Gastrocnemius medialis (tissue), 4 donors: ENCODE measurements around the gene CHCHD5. TPM values are rescaled to one million over a fixed set of nuclear protein-coding genes. Genes with fewer than 3 reads are reported as not detected.
"Not testable (repeated sequence)": the region's sequence is repeated elsewhere in the genome, so short reads cannot be mapped to it uniquely, and the experiment has no call there.

Experiments
- ATAC-seq, 2 donors: fragments of 150-250 bp; one replicate each; pipeline ENCODE4 v1.9.1; 2016
- DNase-seq, 2 donors: peaks; one replicate each; pipeline ENCODE4 v3.0.0-alpha.2; 2019
- H3K27ac ChIP-seq, 4 donors: fragments of 200-600 bp; sonication (generic); 1 replicate in 1 of 4; 2 replicates in 3 of 4; pipeline ENCODE4 v1.5.1; 2016 to 2018; ENCODE audit warnings: mild to moderate bottlenecking in 2 of 4, moderate library complexity in 1 of 4
- H3K27me3 ChIP-seq, 3 donors: fragments of 200-600 bp; sonication (generic) in 2 of 3; 1 replicate in 1 of 3; 2 replicates in 2 of 3; pipeline versions ENCODE4 v1.5.1 to v1.6.0; 2016 to 2019; ENCODE audit warnings: mild to moderate bottlenecking in 1 of 3, moderate library complexity in 1 of 3
- H3K36me3 ChIP-seq, 2 donors: fragments of 200-600 bp; sonication (generic) in 1 of 2; one replicate each; pipeline ENCODE4 v1.5.1; 2017 to 2018
- H3K4me1 ChIP-seq, 2 donors: fragments of 200-600 bp; sonication (generic) in 1 of 2; one replicate each; pipeline ENCODE4 v1.5.1; 2016 to 2017; ENCODE audit warnings: mild to moderate bottlenecking in 2 of 2
- H3K4me3 ChIP-seq, 4 donors: fragments of 200-600 bp; sonication (generic) in 3 of 4; 1 replicate in 1 of 4; 2 replicates in 3 of 4; pipeline ENCODE4 v1.5.1; 2016 to 2019; ENCODE audit warnings: mild to moderate bottlenecking in 2 of 4
- H3K9me3 ChIP-seq, 3 donors: fragments of 200-600 bp; sonication (generic) in 2 of 3; 1 replicate in 1 of 3; 2 replicates in 2 of 3; pipeline ENCODE4 v1.5.1; 2016 to 2019
- POLR2A ChIP-seq, 2 donors: fragments of 450-650 bp; IDR thresholded peaks; one replicate each; pipeline ENCODE4 v1.6.1; 2017; ENCODE audit warnings: antibody characterized with exemption in 2 of 2, mild to moderate bottlenecking in 2 of 2, moderate library complexity in 2 of 2
- in situ Hi-C, 4 donors: fragments of 200-750 bp; cut with MboI; loops; one replicate each; pipeline versions ENCODE4 v1.15.0 to v1.8.0; 2017; ENCODE audit warnings: low sequenced_read_pairs in 4 of 4
- intact Hi-C: fragments of 100-400 bp; cut with DNase I; formaldehyde crosslinking; loops from one replicate; pipeline ENCODE4 v1.15.1; 2023; ENCODE audit warnings: low total_unique reads
- total RNA-seq, 4 donors: library from RNA; depleted of rRNA; stranded (reverse); fragments of >200 nt; gene quantifications; one replicate each; pipeline versions ENCODE4 v1.1.0 to v1.2.3, GENCODE V29; 2016
- TF ChIP-seq, protein P1 (sequence below), 5 experiments: fragments of 450-650 bp in 3 of 5; fragments of 200-600 bp in 2 of 5; sonication (generic) in 2 of 5; IDR thresholded peaks in 4 of 5; conservative IDR thresholded peaks in 1 of 5; 1 replicate in 4 of 5; 2 replicates in 1 of 5; pipeline ENCODE4 v1.5.1; 2016 to 2019; ENCODE audit warnings: antibody characterized with exemption in 5 of 5, mild to moderate bottlenecking in 3 of 5, moderate library complexity in 3 of 5

CHCHD5 gene, protein sequence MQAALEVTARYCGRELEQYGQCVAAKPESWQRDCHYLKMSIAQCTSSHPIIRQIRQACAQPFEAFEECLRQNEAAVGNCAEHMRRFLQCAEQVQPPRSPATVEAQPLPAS
- 10 to 100 TPM; 13.2 to 26.6 (median 24.1) TPM for total RNA-seq

DNA sequence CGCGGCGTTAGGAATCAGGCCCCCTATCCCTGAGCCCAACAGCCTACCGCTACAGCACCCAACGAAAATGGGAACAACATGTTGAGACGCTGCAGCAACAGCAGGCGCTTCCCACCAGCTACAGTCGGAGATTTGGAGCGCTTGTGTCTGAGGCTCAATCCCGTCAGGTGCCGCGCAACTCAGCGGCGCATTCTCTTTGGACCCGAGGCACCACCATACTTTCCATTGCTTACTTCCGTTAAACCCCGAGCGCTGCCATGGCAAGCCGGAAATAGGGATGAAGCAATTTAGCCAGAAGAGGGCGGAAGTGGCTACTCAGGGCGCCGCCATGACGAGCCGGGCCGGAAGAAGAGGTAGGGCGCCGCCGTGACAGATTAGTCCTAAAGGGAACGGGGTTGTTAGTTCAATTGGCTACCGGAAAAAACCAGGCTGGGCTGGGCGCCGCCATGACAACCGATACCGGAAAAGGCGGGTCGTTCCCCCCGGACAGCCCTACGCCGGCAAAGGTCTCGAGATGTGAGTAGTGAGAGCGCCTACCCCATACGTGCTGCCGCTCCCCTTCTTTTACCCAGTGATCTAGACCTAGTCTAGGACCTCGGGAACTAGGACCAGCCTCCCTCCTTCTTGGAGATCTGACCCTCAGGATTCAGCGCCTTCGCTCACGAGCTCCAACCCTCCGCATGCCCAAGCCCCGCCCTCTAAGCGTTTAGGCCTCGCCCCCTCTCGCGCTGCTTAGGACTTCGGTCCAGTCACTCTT is at the start of gene CHCHD5:
Gene CHCHD5 (plus strand): TSS at position 476 of the 757 bp plus-strand sequence. CDS start 39 bp downstream, at position 515.
- Histone ChIP-seq H3K4me3 (peak within 1 kb of the TSS; percentile 70 to 86 (median 76)), H3K4me1 (peaks cover 39 to 40% of the 10 kb centered on the region in 2 donors), H3K27me3 (no peaks in the 10 kb centered on the region), H3K9me3 (no peaks in the 10 kb centered on the region), H3K27ac (peak within 1 kb of the TSS; percentile 93 to 99 (median 96)), H3K36me3 (peaks cover 0 to 16% of the 10 kb centered on the region in 2 donors)
- in situ Hi-C loops = loop anchor here (5.0 to 25.0 kb wide), 3 partner anchors 100 to 322 kb away; partner anchors contain the start of genes TTL (in 3 of the 4) and ZC3H8 (in 1 of the 4)
- DNase-seq (peak; percentile 93 to 95), ATAC-seq (peak; percentile 84)
- TF ChIP-seq, protein P1, sequence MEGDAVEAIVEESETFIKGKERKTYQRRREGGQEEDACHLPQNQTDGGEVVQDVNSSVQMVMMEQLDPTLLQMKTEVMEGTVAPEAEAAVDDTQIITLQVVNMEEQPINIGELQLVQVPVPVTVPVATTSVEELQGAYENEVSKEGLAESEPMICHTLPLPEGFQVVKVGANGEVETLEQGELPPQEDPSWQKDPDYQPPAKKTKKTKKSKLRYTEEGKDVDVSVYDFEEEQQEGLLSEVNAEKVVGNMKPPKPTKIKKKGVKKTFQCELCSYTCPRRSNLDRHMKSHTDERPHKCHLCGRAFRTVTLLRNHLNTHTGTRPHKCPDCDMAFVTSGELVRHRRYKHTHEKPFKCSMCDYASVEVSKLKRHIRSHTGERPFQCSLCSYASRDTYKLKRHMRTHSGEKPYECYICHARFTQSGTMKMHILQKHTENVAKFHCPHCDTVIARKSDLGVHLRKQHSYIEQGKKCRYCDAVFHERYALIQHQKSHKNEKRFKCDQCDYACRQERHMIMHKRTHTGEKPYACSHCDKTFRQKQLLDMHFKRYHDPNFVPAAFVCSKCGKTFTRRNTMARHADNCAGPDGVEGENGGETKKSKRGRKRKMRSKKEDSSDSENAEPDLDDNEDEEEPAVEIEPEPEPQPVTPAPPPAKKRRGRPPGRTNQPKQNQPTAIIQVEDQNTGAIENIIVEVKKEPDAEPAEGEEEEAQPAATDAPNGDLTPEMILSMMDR (IDR thresholded peaks at IDR 0.05 in 4 of 5, conservative IDR thresholded peaks at IDR 0.05 in 1 of 5) = peak in 3 of 5 experiments; percentile 6 to 24 (median 21)
- peak; percentile 72 to 78 for TF ChIP-seq POLR2A (IDR thresholded peaks at IDR 0.05)
- intact Hi-C loops = loop anchor here (1.0 to 2.0 kb wide), 3 partner anchors 60 to 530 kb away; partner anchors contain the start of genes SLC20A1 and TMEM87B

DNA sequence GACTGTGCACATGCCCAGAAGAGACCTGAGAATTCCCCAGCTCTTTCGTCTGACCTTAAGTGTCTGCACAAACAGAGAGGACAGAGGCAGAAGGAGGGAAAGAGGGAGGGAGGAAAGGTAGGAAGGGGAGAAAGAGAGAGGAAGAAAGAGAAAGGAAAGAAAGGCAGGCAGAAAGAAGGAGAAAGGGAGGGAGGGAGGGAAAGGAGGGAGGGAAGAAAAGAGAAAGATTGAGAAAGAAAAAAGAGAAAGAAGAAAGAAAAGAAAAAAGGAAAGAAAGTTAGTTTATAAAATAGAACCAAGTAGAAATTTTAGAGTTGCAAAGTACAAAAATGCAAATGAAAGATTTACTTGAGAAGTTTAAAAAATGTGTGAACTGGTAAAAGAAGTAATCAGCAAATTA is 49.6 kb upstream of the CHCHD5 start:
- in situ Hi-C loops (no loop called here), intact Hi-C loops (no loop called here)
- H3K9me3 ChIP-seq = no peaks in the 10 kb centered on the region
- no peaks in the 10 kb centered on the region for H3K4me1 ChIP-seq
- H3K4me3 ChIP-seq = no peak overlapping the region
- DNase-seq (no peak), ATAC-seq (no peak)
- H3K27ac ChIP-seq = no peak overlapping the region
- TF ChIP-seq, protein P1 (IDR thresholded peaks at IDR 0.05 in 4 of 5, conservative IDR thresholded peaks at IDR 0.05 in 1 of 5) = no peak
- no peak for TF ChIP-seq POLR2A (IDR thresholded peaks at IDR 0.05)
- H3K27me3 ChIP-seq = no peaks in the 10 kb centered on the region
- peaks cover 0 to 22% of the 10 kb centered on the region in 2 donors for H3K36me3 ChIP-seq

DNA sequence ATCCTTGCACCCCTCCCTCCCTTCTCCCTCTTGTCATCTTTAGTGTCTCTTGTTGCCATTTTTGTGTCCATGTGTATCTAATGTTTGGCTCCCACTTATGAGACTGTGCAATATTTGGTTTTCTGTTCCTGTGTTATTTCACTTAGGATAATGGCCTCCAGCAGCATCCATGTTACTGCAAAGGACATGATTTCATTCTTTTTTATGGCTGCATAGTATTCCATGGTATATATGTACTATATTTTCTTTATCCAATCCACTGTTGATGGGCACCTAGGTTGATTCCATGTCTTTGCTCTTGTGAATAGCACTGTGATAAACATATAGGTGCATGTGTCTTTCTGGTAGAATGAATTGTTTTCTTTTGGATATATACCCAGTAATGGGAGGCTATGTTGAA is 47.7 kb upstream of the CHCHD5 start:
- not testable (repeated sequence) for H3K9me3 ChIP-seq, DNase-seq, H3K4me1 ChIP-seq

DNA sequence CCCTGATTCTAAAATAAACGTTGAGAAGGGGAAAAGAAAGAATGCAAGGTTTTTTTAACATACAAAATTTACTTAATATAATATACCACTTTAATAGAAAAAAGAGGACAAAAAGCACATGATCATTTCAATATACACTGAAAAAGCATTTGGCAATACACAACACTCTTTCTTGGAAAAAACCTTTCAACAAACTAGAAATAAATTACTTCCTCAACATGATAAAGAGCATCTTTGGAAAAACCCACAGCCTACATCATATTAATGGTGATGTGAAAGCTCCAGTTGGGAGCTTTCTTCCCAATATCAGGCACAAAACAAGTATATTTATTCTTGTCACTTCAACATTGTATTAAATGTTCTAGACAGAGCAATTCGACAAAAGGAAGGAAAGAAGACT is 45.1 kb upstream of the CHCHD5 start:
- Histone ChIP-seq H3K4me1 (peaks cover 17 to 21% of the 10 kb centered on the region in 2 donors), H3K4me3 (no peak overlapping the region), H3K27ac (no peak overlapping the region), H3K36me3 (no peaks in the 10 kb centered on the region), H3K9me3 (no peaks in the 10 kb centered on the region), H3K27me3 (no peaks in the 10 kb centered on the region)
- TF ChIP-seq POLR2A (IDR thresholded peaks at IDR 0.05) = no peak
- TF ChIP-seq, protein P1 (IDR thresholded peaks at IDR 0.05 in 4 of 5, conservative IDR thresholded peaks at IDR 0.05 in 1 of 5) = no peak
- intact Hi-C loops (no loop called here), in situ Hi-C loops (no loop called here)
- DNase-seq (no peak), ATAC-seq (no peak)

More for the DNA sequence above, 47.7 kb upstream of the CHCHD5 start:
- H3K4me3 ChIP-seq, H3K36me3 ChIP-seq, intact Hi-C loops, H3K27ac ChIP-seq, H3K27me3 ChIP-seq, ATAC-seq, in situ Hi-C loops: not testable (repeated sequence)

DNA sequence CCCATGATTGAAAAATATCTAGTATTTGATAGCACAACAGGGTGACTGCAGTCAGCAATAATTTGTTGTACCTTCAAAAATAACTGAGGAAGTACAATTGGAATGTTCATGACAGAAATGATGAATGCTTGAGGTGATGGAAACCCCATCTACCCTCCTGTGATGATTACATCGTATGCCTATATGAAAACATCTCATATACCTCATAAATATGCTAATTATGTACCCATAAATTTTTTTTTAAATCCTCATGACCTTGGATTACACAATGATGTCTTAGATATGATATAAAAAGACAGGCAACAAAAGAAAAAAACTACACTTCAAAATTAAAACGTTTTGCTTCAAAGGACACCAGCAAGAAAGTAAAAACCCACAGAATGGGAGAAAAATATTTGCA is 43.5 kb upstream of the CHCHD5 start:
- Histone ChIP-seq H3K27ac (no peak overlapping the region), H3K27me3 (no peaks in the 10 kb centered on the region), H3K4me3 (peak overlapping the region in 2 of 4 donors; percentile 96 to 99), H3K36me3 (no peaks in the 10 kb centered on the region), H3K4me1 (peaks cover 17 to 23% of the 10 kb centered on the region in 2 donors), H3K9me3 (no peaks in the 10 kb centered on the region)
- intact Hi-C loops (loop anchor here (5.0 kb wide), 1 partner anchor 106 kb away; the partner anchor contains the start of gene SLC20A1), in situ Hi-C loops (no loop called here)
- no peak for DNase-seq
- TF ChIP-seq, protein P1 (IDR thresholded peaks at IDR 0.05 in 4 of 5, conservative IDR thresholded peaks at IDR 0.05 in 1 of 5) = no peak
- no peak for TF ChIP-seq POLR2A (IDR thresholded peaks at IDR 0.05)
- ATAC-seq = no peak
